K562 (cell line): ENCODE results near the gene TCHP.

Experiments used
- EP300 ChIP-seq: IDR thresholded peaks from 2 replicates; pipeline ENCODE4 v1.6.1; 2012; ENCODE audit warnings: low read length, improper control_type of control experiment
- MYBL2 ChIP-seq, 2 experiments: fragments of 450-650 bp in 1 of 2; sonication (generic) in 1 of 2; formaldehyde crosslinking in 1 of 2; IDR thresholded peaks; 2 replicates each; pipeline versions ENCODE4 v1.6.1 to v1.8.1; 2017 to 2022; ENCODE audit warnings: borderline replicate concordance in 1 of 2, inconsistent platforms in 1 of 2, low read depth in 1 of 2, mild to moderate bottlenecking in 1 of 2, missing genetic modification reagents in 1 of 2, moderate library complexity in 1 of 2
- SETDB1 ChIP-seq: IDR thresholded peaks from one replicate; pipeline ENCODE4 v1.6.1; 2012; ENCODE audit warnings: low read length, control low read depth, inconsistent platforms
- SREBF2 ChIP-seq: sonication (generic); formaldehyde crosslinking; IDR thresholded peaks from 2 replicates; pipeline ENCODE4 v1.4.0; 2020; ENCODE audit warnings: mild to moderate bottlenecking, missing genetic modification reagents
- TF ChIP-seq, protein P1 (sequence below): fragments of 250-450 bp; sonication (Bioruptor Pico); IDR thresholded peaks from 2 replicates; pipeline ENCODE4 v1.5.0; 2021; ENCODE audit warnings: mild to moderate bottlenecking, borderline replicate concordance
- TF ChIP-seq, protein P2 (sequence below): sonication (generic); formaldehyde crosslinking; IDR thresholded peaks from 2 replicates; pipeline ENCODE4 v1.9.0; 2022; ENCODE audit warnings: mild to moderate bottlenecking, missing genetic modification reagents

DNA sequence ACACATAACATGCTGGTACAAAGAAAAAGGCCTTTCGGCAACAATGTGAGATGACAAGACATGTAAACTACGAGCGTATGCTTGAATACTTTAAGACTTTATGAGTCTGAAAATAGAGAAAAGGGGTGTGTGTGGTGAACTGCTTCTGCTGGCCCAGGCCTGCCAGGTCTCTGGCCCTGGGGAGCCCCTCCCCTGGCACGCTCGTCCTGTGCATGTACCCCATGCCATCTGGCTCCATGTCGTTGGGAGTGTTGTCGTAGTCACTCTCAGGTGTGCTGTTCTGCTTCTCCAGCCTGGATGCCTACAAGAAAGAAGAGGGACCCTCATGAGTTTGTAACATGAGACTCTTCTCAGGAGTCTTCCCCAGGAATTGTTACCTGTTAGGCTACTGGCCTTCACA, 38.9 kb downstream of the TCHP start:
- TF ChIP-seq, protein P1, sequence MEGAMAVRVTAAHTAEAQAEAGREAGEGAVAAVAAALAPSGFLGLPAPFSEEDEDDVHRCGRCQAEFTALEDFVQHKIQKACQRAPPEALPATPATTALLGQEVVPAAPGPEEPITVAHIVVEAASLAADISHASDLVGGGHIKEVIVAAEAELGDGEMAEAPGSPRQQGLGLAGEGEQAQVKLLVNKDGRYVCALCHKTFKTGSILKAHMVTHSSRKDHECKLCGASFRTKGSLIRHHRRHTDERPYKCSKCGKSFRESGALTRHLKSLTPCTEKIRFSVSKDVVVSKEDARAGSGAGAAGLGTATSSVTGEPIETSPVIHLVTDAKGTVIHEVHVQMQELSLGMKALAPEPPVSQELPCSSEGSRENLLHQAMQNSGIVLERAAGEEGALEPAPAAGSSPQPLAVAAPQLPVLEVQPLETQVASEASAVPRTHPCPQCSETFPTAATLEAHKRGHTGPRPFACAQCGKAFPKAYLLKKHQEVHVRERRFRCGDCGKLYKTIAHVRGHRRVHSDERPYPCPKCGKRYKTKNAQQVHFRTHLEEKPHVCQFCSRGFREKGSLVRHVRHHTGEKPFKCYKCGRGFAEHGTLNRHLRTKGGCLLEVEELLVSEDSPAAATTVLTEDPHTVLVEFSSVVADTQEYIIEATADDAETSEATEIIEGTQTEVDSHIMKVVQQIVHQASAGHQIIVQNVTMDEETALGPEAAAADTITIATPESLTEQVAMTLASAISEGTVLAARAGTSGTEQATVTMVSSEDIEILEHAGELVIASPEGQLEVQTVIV (CRISPR knock-in tag), result no peak
- TF ChIP-seq, protein P2, sequence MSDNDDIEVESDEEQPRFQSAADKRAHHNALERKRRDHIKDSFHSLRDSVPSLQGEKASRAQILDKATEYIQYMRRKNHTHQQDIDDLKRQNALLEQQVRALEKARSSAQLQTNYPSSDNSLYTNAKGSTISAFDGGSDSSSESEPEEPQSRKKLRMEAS (CRISPR knock-in tag), result no peak
- TF ChIP-seq MYBL2 (IDR thresholded peaks at IDR 0.05; ENCODE audit: low read depth), result no peak
- TF ChIP-seq MYBL2 (CRISPR knock-in tag; IDR thresholded peaks at IDR 0.05; ENCODE audit: borderline replicate concordance), result no peak
- no peak for TF ChIP-seq EP300
- TF ChIP-seq SETDB1, result no peak
- TF ChIP-seq SREBF2 (CRISPR knock-in tag), result no peak
